ENCODE data around the gene MDM4. TPM values are rescaled to one million over a fixed set of nuclear protein-coding genes. Genes with fewer than 3 reads are reported as not detected.

The MDM4 gene
- total RNA-seq, 2 donors from 2014 or later = 65.5 to 161 TPM

GRCh38 chr1:204576422-204576821 is 60.2 kb downstream of the MDM4 start:
- peaks cover 2% of the 10 kb centered on the region for H3K36me3 Mint-ChIP-seq (ENCODE audit: low read depth)
- H3K4me3 Mint-ChIP-seq = no peak overlapping the region
- TF ChIP-seq CTCF (conservative IDR thresholded peaks at IDR 0.05) = peak; percentile 17
- no peaks in the 10 kb centered on the region for H3K27me3 ChIP-seq (ENCODE audit: control insufficient read depth, insufficient read depth, low read length, poor library complexity, severe bottlenecking)
- H3K4me1 ChIP-seq (ENCODE audit: control insufficient read depth, insufficient read depth, low read length) = no peaks in the 10 kb centered on the region
- peaks cover 43% of the 10 kb centered on the region for H3K4me1 Mint-ChIP-seq
- H3K9ac ChIP-seq (ENCODE audit: extremely low read depth, low read length, poor library complexity, severe bottlenecking) = no peak overlapping the region
- no peaks in the 10 kb centered on the region for H3K9me3 Mint-ChIP-seq
- no peaks in the 10 kb centered on the region for H3K9me3 ChIP-seq (ENCODE audit: control insufficient read depth, low read length)
- peaks cover 6% of the 10 kb centered on the region for H3K27me3 Mint-ChIP-seq (ENCODE audit: insufficient read depth)
- no peak overlapping the region for H3K27ac ChIP-seq (ENCODE audit: low read depth, low read length)
- peak; percentile 72 for DNase-seq
- 49 to 57% methylated on average over 6 to 8 of the region's 8 CpGs for WGBS, 2 experiments (ENCODE audit: insufficient coverage in 1 of 2, insufficient read length in 1 of 2)
- H3K27ac Mint-ChIP-seq = no peak overlapping the region
- no peaks in the 10 kb centered on the region for H3K36me3 ChIP-seq (ENCODE audit: control insufficient read depth, insufficient read depth, low read length)
- H3K4me3 ChIP-seq (ENCODE audit: low read length) = no peak overlapping the region

- H3K4me1 ChIP-seq (ENCODE audit: control insufficient read depth, insufficient read depth, low read length) = no peaks in the 10 kb centered on the region
Measured at GRCh38 chr1:204577794-204578478, 61.7 kb downstream of the MDM4 start.

DNA sequence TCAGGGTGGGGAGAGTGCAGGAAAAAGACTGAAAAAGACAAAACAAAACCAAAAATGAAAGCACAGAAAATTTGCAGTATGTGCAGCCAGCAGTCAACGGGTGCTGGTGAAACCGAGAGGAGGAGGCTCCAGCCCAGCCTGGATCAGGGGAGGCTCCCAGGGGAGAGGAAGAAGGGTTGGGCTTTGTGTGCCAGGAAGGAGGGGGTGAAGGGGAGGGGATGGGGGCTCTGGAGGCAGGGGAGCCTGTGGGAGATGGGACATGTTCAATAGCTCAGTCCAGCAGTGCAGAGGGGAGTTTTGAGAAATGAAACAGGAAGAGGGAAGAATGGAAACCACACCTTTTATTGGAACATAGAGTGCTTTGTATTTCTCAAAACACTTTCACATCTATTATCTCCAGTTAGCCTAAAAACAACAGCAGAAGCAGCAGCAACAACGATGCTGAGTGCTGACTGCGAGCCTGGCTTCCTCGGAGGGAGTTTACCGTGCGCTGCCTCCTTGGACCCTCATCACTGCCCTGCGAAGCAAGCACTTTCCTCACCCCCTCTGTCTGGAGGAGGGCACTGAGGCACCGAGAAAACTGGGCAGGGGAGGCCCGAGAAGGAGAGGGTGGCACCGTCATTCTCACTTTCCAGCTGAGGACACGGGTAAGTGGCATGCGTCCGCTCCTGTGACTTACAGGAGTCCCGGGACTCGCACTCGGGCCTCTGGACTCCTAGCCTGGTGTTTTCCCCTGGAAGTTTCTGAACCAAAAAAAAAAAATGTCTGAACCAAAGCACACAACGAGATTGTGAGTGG is 62.9 kb downstream of the MDM4 start:
- Histone ChIP-seq H3K27me3 (ENCODE audit: control insufficient read depth, insufficient read depth, low read length, poor library complexity, severe bottlenecking) (no peaks in the 10 kb centered on the region), H3K36me3 (ENCODE audit: control insufficient read depth, insufficient read depth, low read length) (no peaks in the 10 kb centered on the region), H3K27ac (ENCODE audit: low read depth, low read length) (no peak overlapping the region), H3K9me3 (ENCODE audit: control insufficient read depth, low read length) (no peaks in the 10 kb centered on the region), H3K4me1 (ENCODE audit: control insufficient read depth, insufficient read depth, low read length) (no peaks in the 10 kb centered on the region), H3K4me3 (ENCODE audit: low read length) (no peak overlapping the region), H3K9ac (ENCODE audit: extremely low read depth, low read length, poor library complexity, severe bottlenecking) (no peak overlapping the region)
- Mint-ChIP-seq H3K36me3 (ENCODE audit: low read depth) (no peaks in the 10 kb centered on the region), H3K9me3 (no peaks in the 10 kb centered on the region), H3K27ac (no peak overlapping the region), H3K4me1 (peaks cover 26% of the 10 kb centered on the region), H3K27me3 (ENCODE audit: insufficient read depth) (peaks cover 6% of the 10 kb centered on the region), H3K4me3 (no peak overlapping the region)
- no peak for TF ChIP-seq CTCF (conservative IDR thresholded peaks at IDR 0.05)
- WGBS, 2 experiments (ENCODE audit: insufficient coverage in 1 of 2, insufficient read length in 1 of 2) = 73 to 75% methylated on average over 13 to 18 of the region's 18 CpGs
- peak; percentile 70 for DNase-seq

More at GRCh38 chr1:204577794-204578478, 61.7 kb downstream of the MDM4 start:
- peaks cover 37% of the 10 kb centered on the region for H3K4me1 Mint-ChIP-seq
- TF ChIP-seq CTCF (conservative IDR thresholded peaks at IDR 0.05) = no peak
- 89 to 91% methylated on average over 9 to 10 of the region's 10 CpGs for WGBS, 2 experiments (ENCODE audit: insufficient coverage in 1 of 2, insufficient read length in 1 of 2)
- Histone ChIP-seq H3K36me3 (ENCODE audit: control insufficient read depth, insufficient read depth, low read length) (no peaks in the 10 kb centered on the region), H3K4me3 (ENCODE audit: low read length) (no peak overlapping the region), H3K9ac (ENCODE audit: extremely low read depth, low read length, poor library complexity, severe bottlenecking) (no peak overlapping the region), H3K27ac (ENCODE audit: low read depth, low read length) (no peak overlapping the region), H3K9me3 (ENCODE audit: control insufficient read depth, low read length) (no peaks in the 10 kb centered on the region), H3K27me3 (ENCODE audit: control insufficient read depth, insufficient read depth, low read length, poor library complexity, severe bottlenecking) (no peaks in the 10 kb centered on the region)
- DNase-seq = peak; percentile 61
- no peaks in the 10 kb centered on the region for H3K36me3 Mint-ChIP-seq (ENCODE audit: low read depth)
- peaks cover 6% of the 10 kb centered on the region for H3K27me3 Mint-ChIP-seq (ENCODE audit: insufficient read depth)
- H3K9me3 Mint-ChIP-seq = no peaks in the 10 kb centered on the region
- no peak overlapping the region for H3K27ac Mint-ChIP-seq
- no peak overlapping the region for H3K4me3 Mint-ChIP-seq
